Karpas-422 (cell line): Measurements from ENCODE around the gene CATSPER3. TPM values are rescaled to one million over a fixed set of nuclear protein-coding genes. Genes with fewer than 3 reads are reported as not detected.

Experiments
- DNase-seq: peaks from one replicate; pipeline ENCODE4 v3.0.0-alpha.2; 2015
- H2AFZ ChIP-seq: fragments of 200-600 bp; sonication (generic); 2 replicates; pipeline ENCODE4 v1.6.1; 2014; ENCODE audit warnings: antibody characterized with exemption, low read length, mixed read lengths
- H3K27ac ChIP-seq: fragments of 200-600 bp; sonication (generic); 2 replicates; pipeline ENCODE4 v1.5.1; 2014; ENCODE audit warnings: mild to moderate bottlenecking, low read length, moderate library complexity
- H3K27me3 ChIP-seq: fragments of 200-600 bp; sonication (generic); 2 replicates; pipeline ENCODE4 v1.6.1; 2014; ENCODE audit warnings: low read length, mixed read lengths
- H3K36me3 ChIP-seq: fragments of 200-600 bp; sonication (generic); 2 replicates; pipeline ENCODE4 v1.6.1; 2014; ENCODE audit warnings: low read length, mixed read lengths; ENCODE audit not compliant: insufficient read depth
- H3K4me1 ChIP-seq: fragments of 200-600 bp; sonication (generic); 2 replicates; pipeline ENCODE4 v1.6.1; 2014; ENCODE audit warnings: mild to moderate bottlenecking, low read length, mixed read lengths
- H3K4me2 ChIP-seq: fragments of 200-600 bp; sonication (generic); 2 replicates; pipeline ENCODE4 v1.6.1; 2014; ENCODE audit warnings: low read length, low read depth, mild to moderate bottlenecking; ENCODE audit not compliant: poor library complexity, severe bottlenecking
- H3K4me3 ChIP-seq: fragments of 200-600 bp; sonication (generic); 2 replicates; pipeline ENCODE4 v1.5.1; 2014; ENCODE audit warnings: mild to moderate bottlenecking, antibody characterized with exemption, low read length, mixed read lengths
- H3K79me2 ChIP-seq: fragments of 200-600 bp; sonication (generic); 2 replicates; pipeline ENCODE4 v1.6.1; 2014; ENCODE audit warnings: mild to moderate bottlenecking, low read length, mixed read lengths
- H3K9ac ChIP-seq: fragments of 200-600 bp; sonication (generic); 2 replicates; pipeline ENCODE4 v1.6.0; 2014; ENCODE audit warnings: low read length
- H3K9me2 ChIP-seq: fragments of 200-600 bp; sonication (generic), shearing (Covaris generic); replicated peaks from 2 replicates; pipeline ENCODE4 v1.6.0; 2014; ENCODE audit warnings: mild to moderate bottlenecking, low read length, moderate library complexity; ENCODE audit not compliant: insufficient read depth
- H3K9me3 ChIP-seq: fragments of 300-700, 200-600 bp; sonication (generic); 2 replicates; pipeline ENCODE4 v1.6.1; 2014; ENCODE audit warnings: low read length, mixed read lengths
- H4K20me1 ChIP-seq: fragments of 200-600 bp; sonication (generic); 2 replicates; pipeline ENCODE4 v1.6.1; 2014; ENCODE audit warnings: mild to moderate bottlenecking, antibody characterized with exemption, low read length, low read depth; ENCODE audit not compliant: insufficient read depth
- total RNA-seq: library from RNA; depleted of rRNA; stranded (reverse); fragments of >200 nt; shearing (Covaris generic); gene quantifications from 2 replicates; pipeline ENCODE4 v1.2.3, GENCODE V29; 2014; ENCODE audit warnings: low replicate concordance; rRNA removed

The CATSPER3 gene
- not detected in 2 replicates for total RNA-seq

GRCh38 chr5:134967607-134968006 is at the start of gene CATSPER3:
Gene CATSPER3, plus strand, starts transcription at chr5:134967907. Its CDS starts 85 bp downstream, at chr5:134967992.
- Histone ChIP-seq H3K27ac (no peak within 1 kb of the TSS), H3K9me3 (no peaks in the 10 kb centered on the region), H3K9me2 (no peaks in the 10 kb centered on the region), H3K4me3 (no peak within 1 kb of the TSS), H2AFZ (no peak within 1 kb of the TSS), H4K20me1 (no peaks in the 10 kb centered on the region), H3K36me3 (0 out of 2 replicates have a peak, but pooled peaks cover 7% of the 10 kb centered on the region), H3K4me2 (no peak within 1 kb of the TSS), H3K79me2 (no peaks in the 10 kb centered on the region), H3K4me1 (peaks cover 10% of the 10 kb centered on the region), H3K27me3 (no peaks in the 10 kb centered on the region), H3K9ac (no peak within 1 kb of the TSS)
- DNase-seq = no peak

- H3K4me2 ChIP-seq = no peak overlapping the region
- H3K4me1 ChIP-seq = peaks cover 4% of the 10 kb centered on the region; the same call in 1 of the 2 replicates
- no peak overlapping the region for H3K9ac ChIP-seq
- H3K36me3 ChIP-seq = peaks cover 18% of the 10 kb centered on the region; the same call in 1 of the 2 replicates
- DNase-seq = no peak
- no peaks in the 10 kb centered on the region for H3K9me2 ChIP-seq
- H3K27me3 ChIP-seq = no peaks in the 10 kb centered on the region
- no peaks in the 10 kb centered on the region for H4K20me1 ChIP-seq
- H3K4me3 ChIP-seq = no peak overlapping the region
- H3K79me2 ChIP-seq = peaks cover 32% of the 10 kb centered on the region
- no peaks in the 10 kb centered on the region for H3K9me3 ChIP-seq
- H3K27ac ChIP-seq = no peak overlapping the region
- no peak overlapping the region for H2AFZ ChIP-seq
Measured at GRCh38 chr5:134918861-134919260, 48.8 kb upstream of the CATSPER3 start.

DNA sequence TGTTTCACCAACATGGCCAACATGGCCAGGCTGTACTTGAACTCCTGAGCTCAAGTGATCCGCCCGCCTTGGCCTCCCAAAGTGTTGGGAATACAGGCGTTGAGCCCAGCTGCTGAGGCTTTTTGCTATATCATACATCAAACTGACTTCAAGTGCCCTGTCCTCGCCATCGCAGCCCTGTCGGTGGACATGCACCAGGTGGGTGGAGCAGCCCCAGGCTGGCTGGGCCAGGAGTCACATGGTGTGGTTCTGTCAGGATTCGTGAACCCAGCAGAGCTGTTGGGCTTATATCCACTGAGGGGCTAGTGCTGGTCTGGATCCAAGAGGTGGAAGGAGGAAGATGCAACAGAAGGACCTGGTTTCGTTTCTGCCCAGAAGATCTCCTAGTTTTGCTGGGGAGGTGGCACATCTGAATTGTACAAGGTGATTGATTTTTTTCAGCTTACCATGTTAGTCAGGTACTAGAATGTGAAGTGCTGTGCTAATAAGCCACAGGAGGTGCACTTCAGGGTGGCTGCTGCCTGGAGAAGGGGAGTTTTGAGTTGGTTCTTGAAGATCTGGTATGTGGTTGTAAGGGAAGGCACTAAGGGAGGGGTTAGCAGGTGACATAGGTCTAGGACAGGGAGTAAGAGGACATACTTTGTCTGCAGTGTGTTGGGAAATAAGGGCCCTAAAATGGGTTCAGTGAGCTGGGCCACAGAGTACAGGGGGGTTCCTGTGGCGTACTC is 46.7 kb upstream of the CATSPER3 start:
- Histone ChIP-seq H3K4me3 (no peak overlapping the region), H3K79me2 (peaks cover 27% of the 10 kb centered on the region), H3K4me1 (peaks cover 4% of the 10 kb centered on the region; the same call in 1 of the 2 replicates), H3K36me3 (peaks cover 12% of the 10 kb centered on the region; the same call in 1 of the 2 replicates), H3K4me2 (no peak overlapping the region), H3K27me3 (no peaks in the 10 kb centered on the region), H3K9ac (no peak overlapping the region), H4K20me1 (no peaks in the 10 kb centered on the region), H3K27ac (no peak overlapping the region), H3K9me3 (no peaks in the 10 kb centered on the region), H3K9me2 (no peaks in the 10 kb centered on the region), H2AFZ (no peak overlapping the region)
- DNase-seq = no peak

DNA sequence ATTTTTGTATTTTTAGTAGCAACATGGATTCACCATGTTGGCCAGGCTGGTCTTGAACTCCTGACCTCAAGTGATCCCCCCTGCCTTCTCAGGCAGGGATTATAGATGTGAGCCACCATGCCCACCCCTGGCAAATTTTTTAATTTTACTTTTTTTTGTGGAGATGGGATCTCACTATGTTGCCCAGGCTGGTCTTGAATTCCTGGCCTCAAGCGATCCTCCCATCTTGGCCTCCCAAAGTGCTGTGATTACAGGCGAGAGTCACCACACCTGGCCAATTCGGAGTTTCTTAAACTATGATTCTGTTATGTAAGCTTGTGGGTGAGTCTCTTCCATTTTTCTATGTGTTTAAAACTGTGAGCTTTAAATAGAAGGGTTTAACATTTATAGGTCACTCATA is 35.2 kb upstream of the CATSPER3 start:
- H4K20me1 ChIP-seq = no peaks in the 10 kb centered on the region
- H3K4me1 ChIP-seq = peaks cover 74% of the 10 kb centered on the region
- no peak for DNase-seq
- no peak overlapping the region for H3K4me2 ChIP-seq
- H3K27me3 ChIP-seq = no peaks in the 10 kb centered on the region
- no peaks in the 10 kb centered on the region for H3K9me3 ChIP-seq
- H3K27ac ChIP-seq = peak overlapping the region; percentile 97
- no peaks in the 10 kb centered on the region for H3K9me2 ChIP-seq
- no peak overlapping the region for H3K4me3 ChIP-seq
- no peak overlapping the region for H3K9ac ChIP-seq
- H2AFZ ChIP-seq = no peak overlapping the region
- H3K79me2 ChIP-seq = peaks cover 24% of the 10 kb centered on the region
- peaks cover 32% of the 10 kb centered on the region for H3K36me3 ChIP-seq

DNA sequence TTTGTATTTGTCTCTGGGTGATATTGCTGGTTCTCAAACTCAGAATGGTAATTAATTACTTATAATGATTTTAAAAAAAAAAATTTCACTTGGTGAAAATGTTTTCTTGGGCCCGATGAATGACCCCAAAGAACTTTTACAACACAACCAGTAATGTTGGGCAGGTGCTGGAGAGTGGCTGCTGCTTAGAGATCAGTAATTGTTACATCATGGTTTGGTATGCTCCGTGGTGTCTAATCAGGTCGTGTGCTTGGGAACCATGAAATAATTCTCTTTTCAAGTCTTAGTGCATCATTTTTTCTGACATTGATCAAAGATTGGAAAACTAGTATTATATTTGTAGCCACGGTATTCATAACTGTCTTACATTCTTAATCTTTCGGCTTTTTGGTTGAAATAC is 33.5 kb upstream of the CATSPER3 start:
- H3K9me3 ChIP-seq = no peaks in the 10 kb centered on the region

DNA sequence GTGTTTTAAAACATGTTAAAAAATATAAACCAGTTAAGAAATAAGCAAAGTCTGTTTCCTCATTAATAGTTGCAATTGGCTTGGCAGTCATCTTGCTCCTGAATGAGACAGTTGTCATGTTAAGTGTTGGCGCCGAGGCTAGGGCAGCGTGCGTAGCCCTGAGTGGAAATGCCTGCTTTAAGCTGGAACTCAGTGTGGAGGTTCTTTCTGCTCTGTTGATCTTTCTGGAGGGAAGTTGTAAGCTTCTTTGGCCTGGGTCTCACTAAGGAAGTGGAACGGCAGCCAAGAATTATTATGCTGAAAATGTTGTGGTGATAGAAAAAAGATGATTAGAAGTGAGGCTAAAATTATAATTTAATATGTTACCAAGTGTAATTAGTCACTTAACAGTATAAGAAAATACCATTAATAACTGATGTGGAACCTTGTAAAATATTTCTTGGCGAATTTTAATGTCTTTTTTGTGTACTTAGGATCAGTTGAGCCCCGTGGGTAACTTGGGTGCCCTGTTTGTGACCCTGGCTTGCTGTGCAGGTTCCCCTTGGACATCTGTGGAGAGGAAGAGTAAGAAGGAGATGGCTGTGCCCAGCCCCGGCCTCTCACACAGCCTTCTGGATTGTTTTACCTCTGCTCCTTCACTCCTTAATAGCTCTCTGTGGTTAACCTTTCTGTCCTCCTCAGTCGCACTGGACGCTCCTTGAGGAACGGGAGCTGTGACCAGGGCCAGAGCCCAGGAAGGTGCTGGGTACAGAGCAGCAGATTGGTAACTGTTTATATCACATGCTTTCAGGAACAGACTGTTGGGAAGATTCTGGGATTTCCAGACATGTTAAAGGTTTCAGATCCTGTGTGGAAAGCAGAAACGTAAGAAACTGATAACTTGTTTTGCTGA is 31.8 kb upstream of the CATSPER3 start:
- peaks cover 32% of the 10 kb centered on the region for H3K36me3 ChIP-seq
- H3K4me3 ChIP-seq = 0 out of 2 replicates have a peak overlapping the region, but pooled peaks have one; percentile 34
- H3K9ac ChIP-seq = peak overlapping the region; percentile 56
- no peak for DNase-seq
- H3K9me2 ChIP-seq = no peaks in the 10 kb centered on the region
- peak overlapping the region; percentile 97 for H3K27ac ChIP-seq
- H3K9me3 ChIP-seq = no peaks in the 10 kb centered on the region
- H3K4me2 ChIP-seq = peak overlapping the region; percentile 64
- peaks cover 24% of the 10 kb centered on the region for H3K79me2 ChIP-seq
- no peaks in the 10 kb centered on the region for H3K27me3 ChIP-seq
- no peak overlapping the region for H2AFZ ChIP-seq
- no peaks in the 10 kb centered on the region for H4K20me1 ChIP-seq
- peaks cover 74% of the 10 kb centered on the region for H3K4me1 ChIP-seq

More for the DNA sequence above, 33.5 kb upstream of the CATSPER3 start:
- peaks cover 36% of the 10 kb centered on the region for H3K36me3 ChIP-seq
- peak overlapping the region; percentile 97 for H3K27ac ChIP-seq
- peaks cover 82% of the 10 kb centered on the region for H3K4me1 ChIP-seq
- peak overlapping the region; percentile 64 for H3K4me2 ChIP-seq
- H3K9me2 ChIP-seq = no peaks in the 10 kb centered on the region
- H3K9ac ChIP-seq = peak overlapping the region; percentile 56
- H3K4me3 ChIP-seq = peak overlapping the region; percentile 34
- H4K20me1 ChIP-seq = no peaks in the 10 kb centered on the region
- no peak overlapping the region for H2AFZ ChIP-seq
- H3K27me3 ChIP-seq = no peaks in the 10 kb centered on the region
- DNase-seq = no peak
- H3K79me2 ChIP-seq = peaks cover 26% of the 10 kb centered on the region

GRCh38 chr5:134937526-134937925 is 30.2 kb upstream of the CATSPER3 start:
- no peaks in the 10 kb centered on the region for H3K9me2 ChIP-seq
- H3K4me2 ChIP-seq = peak overlapping the region; percentile 23
- no peak overlapping the region for H3K4me3 ChIP-seq
- H3K9me3 ChIP-seq = no peaks in the 10 kb centered on the region
- H3K9ac ChIP-seq = no peak overlapping the region
- H3K79me2 ChIP-seq = peaks cover 17% of the 10 kb centered on the region
- H4K20me1 ChIP-seq = no peaks in the 10 kb centered on the region
- H3K4me1 ChIP-seq = peaks cover 74% of the 10 kb centered on the region
- no peaks in the 10 kb centered on the region for H3K27me3 ChIP-seq
- no peak for DNase-seq
- no peak overlapping the region for H2AFZ ChIP-seq
- peak overlapping the region; percentile 97 for H3K27ac ChIP-seq
- peaks cover 33% of the 10 kb centered on the region for H3K36me3 ChIP-seq

GRCh38 chr5:134938030-134938429 is 29.7 kb upstream of the CATSPER3 start:
- Histone ChIP-seq H3K79me2 (peaks cover 17% of the 10 kb centered on the region), H3K36me3 (peaks cover 29% of the 10 kb centered on the region), H3K27me3 (no peaks in the 10 kb centered on the region), H3K9me2 (no peaks in the 10 kb centered on the region), H3K4me1 (peaks cover 79% of the 10 kb centered on the region), H2AFZ (no peak overlapping the region), H3K4me3 (no peak overlapping the region), H3K9ac (peak overlapping the region; percentile 13), H3K9me3 (no peaks in the 10 kb centered on the region), H3K27ac (peak overlapping the region; percentile 97), H4K20me1 (no peaks in the 10 kb centered on the region), H3K4me2 (peak overlapping the region; percentile 23)
- no peak for DNase-seq
